HepG2 (cell line): ENCODE data around the gene ITM2A.

Experiments used
- ELF1 ChIP-seq: sonication (generic); formaldehyde crosslinking; IDR thresholded peaks from 2 replicates; pipeline ENCODE4 v1.4.0; 2020; ENCODE audit warnings: missing genetic modification reagents
- EZH2 ChIP-seq: conservative IDR thresholded peaks from 2 replicates; pipeline ENCODE4 v1.6.1; 2012; ENCODE audit warnings: mild to moderate bottlenecking, low read depth, low read length, moderate library complexity
- MXI1 ChIP-seq: IDR thresholded peaks from 3 replicates; pipeline ENCODE4 v1.6.1; 2012; ENCODE audit warnings: low read depth, low read length, inconsistent platforms, borderline replicate concordance
- NFIC ChIP-seq: IDR thresholded peaks from 2 replicates; pipeline ENCODE4 v1.6.1; 2012; ENCODE audit warnings: mild to moderate bottlenecking, low read length, inconsistent platforms
- PCBP1 ChIP-seq: fragments of 200-400 bp; formaldehyde crosslinking; IDR thresholded peaks from 2 replicates; pipeline ENCODE4 v1.6.1; 2017; ENCODE audit warnings: mild to moderate bottlenecking, low read depth, low read length, borderline replicate concordance
- POLR2AphosphoS5 ChIP-seq: IDR thresholded peaks from 2 replicates; pipeline ENCODE4 v1.6.1; 2012; ENCODE audit warnings: low read depth, low read length
- SOX6 ChIP-seq, 2 experiments: fragments of 450-650 bp in 1 of 2; sonication (generic) in 1 of 2; formaldehyde crosslinking in 1 of 2; IDR thresholded peaks; 2 replicates each; pipeline versions ENCODE4 v1.4.0 to v1.6.1; 2017 to 2020; ENCODE audit warnings: antibody characterized with exemption in 1 of 2, mild to moderate bottlenecking in 1 of 2, missing genetic modification reagents in 1 of 2
- YY1 ChIP-seq: IDR thresholded peaks from 2 replicates; pipeline ENCODE4 v1.6.1; 2011; ENCODE audit warnings: low read length, low read depth, moderate library complexity, mild to moderate bottlenecking; ENCODE audit not compliant: insufficient read depth, insufficient replicate concordance
- ZNF235 ChIP-seq: sonication (generic); formaldehyde crosslinking; IDR thresholded peaks from 2 replicates; pipeline ENCODE4 v1.8.1; 2023; ENCODE audit warnings: mild to moderate bottlenecking, missing genetic modification reagents, borderline replicate concordance
- TF ChIP-seq, protein P1 (sequence below): sonication (generic); formaldehyde crosslinking; IDR thresholded peaks from 2 replicates; pipeline ENCODE4 v1.5.0; 2020; ENCODE audit warnings: mild to moderate bottlenecking, missing genetic modification reagents, moderate library complexity
- TF ChIP-seq, protein P2 (sequence below), 2 experiments: sonication (generic) in 1 of 2; formaldehyde crosslinking in 1 of 2; IDR thresholded peaks; 2 replicates each; pipeline versions ENCODE4 v1.5.1 to v1.6.1; 2011 to 2020; ENCODE audit warnings: borderline replicate concordance in 1 of 2, low read depth in 1 of 2, low read length in 1 of 2, mild to moderate bottlenecking in 1 of 2, missing genetic modification reagents in 1 of 2, moderate library complexity in 1 of 2

DNA sequence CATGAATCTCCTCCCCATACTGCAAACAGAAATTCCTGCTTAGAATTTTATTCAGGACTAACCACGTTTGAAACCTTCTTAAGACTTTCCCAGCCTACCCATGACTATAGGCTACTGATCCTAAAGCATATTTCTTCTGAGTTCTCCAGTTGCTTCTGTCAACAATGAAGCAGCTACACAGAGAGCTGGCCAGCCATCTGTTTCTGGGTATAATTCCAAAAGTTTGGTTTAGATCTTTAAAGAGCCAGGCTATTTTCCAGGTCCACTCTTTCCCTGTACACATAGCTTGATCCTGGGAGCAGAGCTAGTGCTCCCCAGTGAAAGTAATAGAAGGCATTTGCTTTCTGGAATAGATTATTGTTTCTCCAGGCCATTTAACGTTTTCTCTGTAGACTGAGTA is 4.0 kb upstream of the ITM2A start:
- TF ChIP-seq PCBP1 (no peak), NFIC (no peak), EZH2 (no peak), MXI1 (no peak), YY1 (no peak), ELF1 (no peak), SOX6 (IDR thresholded peaks at IDR 0.05) (no peak), SOX6 (CRISPR knock-in tag; IDR thresholded peaks at IDR 0.05) (no peak), ZNF235 (CRISPR knock-in tag) (no peak), POLR2AphosphoS5 (no peak)
- TF ChIP-seq, protein P1, sequence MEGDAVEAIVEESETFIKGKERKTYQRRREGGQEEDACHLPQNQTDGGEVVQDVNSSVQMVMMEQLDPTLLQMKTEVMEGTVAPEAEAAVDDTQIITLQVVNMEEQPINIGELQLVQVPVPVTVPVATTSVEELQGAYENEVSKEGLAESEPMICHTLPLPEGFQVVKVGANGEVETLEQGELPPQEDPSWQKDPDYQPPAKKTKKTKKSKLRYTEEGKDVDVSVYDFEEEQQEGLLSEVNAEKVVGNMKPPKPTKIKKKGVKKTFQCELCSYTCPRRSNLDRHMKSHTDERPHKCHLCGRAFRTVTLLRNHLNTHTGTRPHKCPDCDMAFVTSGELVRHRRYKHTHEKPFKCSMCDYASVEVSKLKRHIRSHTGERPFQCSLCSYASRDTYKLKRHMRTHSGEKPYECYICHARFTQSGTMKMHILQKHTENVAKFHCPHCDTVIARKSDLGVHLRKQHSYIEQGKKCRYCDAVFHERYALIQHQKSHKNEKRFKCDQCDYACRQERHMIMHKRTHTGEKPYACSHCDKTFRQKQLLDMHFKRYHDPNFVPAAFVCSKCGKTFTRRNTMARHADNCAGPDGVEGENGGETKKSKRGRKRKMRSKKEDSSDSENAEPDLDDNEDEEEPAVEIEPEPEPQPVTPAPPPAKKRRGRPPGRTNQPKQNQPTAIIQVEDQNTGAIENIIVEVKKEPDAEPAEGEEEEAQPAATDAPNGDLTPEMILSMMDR (CRISPR knock-in tag), result no peak
- TF ChIP-seq, protein P2, sequence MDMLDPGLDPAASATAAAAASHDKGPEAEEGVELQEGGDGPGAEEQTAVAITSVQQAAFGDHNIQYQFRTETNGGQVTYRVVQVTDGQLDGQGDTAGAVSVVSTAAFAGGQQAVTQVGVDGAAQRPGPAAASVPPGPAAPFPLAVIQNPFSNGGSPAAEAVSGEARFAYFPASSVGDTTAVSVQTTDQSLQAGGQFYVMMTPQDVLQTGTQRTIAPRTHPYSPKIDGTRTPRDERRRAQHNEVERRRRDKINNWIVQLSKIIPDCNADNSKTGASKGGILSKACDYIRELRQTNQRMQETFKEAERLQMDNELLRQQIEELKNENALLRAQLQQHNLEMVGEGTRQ (IDR thresholded peaks at IDR 0.05; ENCODE audit: low read depth, low read length), result no peak
- TF ChIP-seq, protein P2 (CRISPR knock-in tag; IDR thresholded peaks at IDR 0.05; ENCODE audit: borderline replicate concordance), result no peak
